HFFc6 (cell line): Measurements from ENCODE around the gene LAMA3. TPM values are rescaled to one million over a fixed set of nuclear protein-coding genes. Genes with fewer than 3 reads are reported as not detected.

ENCODE experiments used
- DNase-seq: peaks from one replicate; pipeline ENCODE4 v3.0.0-alpha.2; 2018
- H3K27ac Mint-ChIP-seq: 2 replicates; pipeline ENCODE4 v1.8.0; 2020; ENCODE audit warnings: mild to moderate bottlenecking, mixed read lengths
- H3K27me3 Mint-ChIP-seq: 2 replicates; pipeline ENCODE4 v1.8.0; 2021; ENCODE audit warnings: mild to moderate bottlenecking, moderate library complexity, mixed read lengths; ENCODE audit not compliant: insufficient read depth
- H3K36me3 Mint-ChIP-seq: 2 replicates; pipeline ENCODE4 v1.8.0; 2021; ENCODE audit warnings: low read depth, mixed read lengths
- H3K4me1 Mint-ChIP-seq: 2 replicates; pipeline ENCODE4 v1.8.0; 2020; ENCODE audit warnings: low read depth, mixed read lengths
- H3K4me3 Mint-ChIP-seq: 2 replicates; pipeline ENCODE4 v1.8.0; 2020; ENCODE audit warnings: mild to moderate bottlenecking, moderate library complexity, mixed read lengths
- H3K9me3 Mint-ChIP-seq: 2 replicates; pipeline ENCODE4 v1.8.0; 2020; ENCODE audit warnings: mild to moderate bottlenecking, mixed read lengths
- CTCF ChIP-seq: fragments of 200-600 bp; sonication (generic); IDR thresholded peaks from 2 replicates; pipeline ENCODE4 v1.5.0; 2021; ENCODE audit warnings: antibody characterized with exemption, mild to moderate bottlenecking
- total RNA-seq, 6 experiments: library from RNA; stranded (reverse); fragmentation: NEBNext Ultra II Directional; extraction: Animal tissue kit (Norgen Biotek cat#: 25700); gene quantifications; 2 replicates in 1 of 6; 3 replicates in 5 of 6; pipeline ENCODE4 v1.2.3, GENCODE V29; 2021

LAMA3 gene
- total RNA-seq, 6 experiments from 2014 or later = 0.46 to 1.6 (median 0.54) TPM

DNA sequence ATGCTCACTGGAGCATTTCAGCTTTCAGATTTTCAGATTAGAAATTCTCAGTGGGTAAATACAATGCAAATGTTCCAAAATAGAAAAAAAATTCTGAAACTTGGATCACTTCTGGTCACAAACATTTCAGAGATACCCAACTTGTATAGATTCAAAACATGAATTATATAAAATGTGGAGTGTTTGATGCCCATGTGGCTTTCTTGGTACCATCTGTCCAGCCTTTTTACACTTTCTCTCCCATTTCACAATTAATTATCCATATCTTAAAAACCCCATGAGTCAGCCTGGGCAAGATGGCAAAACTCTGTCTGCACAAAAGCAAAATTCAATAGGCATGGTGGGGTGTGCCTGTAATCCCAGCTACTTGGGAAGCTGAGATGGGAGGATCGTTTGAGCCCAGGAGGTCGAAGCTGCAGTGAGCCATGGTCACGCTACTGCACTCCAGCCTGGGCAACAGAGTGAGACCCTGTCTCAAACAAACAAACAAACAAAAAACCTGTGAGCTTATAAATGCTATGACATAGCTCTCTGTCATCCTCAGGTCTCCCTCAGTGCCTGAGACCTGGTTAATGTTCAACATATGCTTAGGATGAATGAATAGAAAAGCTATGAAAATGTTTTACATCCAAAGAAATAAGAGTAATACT, 179.0 kb downstream of the LAMA3 start:
- Mint-ChIP-seq H3K9me3 (no peaks in the 10 kb centered on the region), H3K4me3 (no peak overlapping the region), H3K4me1 (peaks cover 11% of the 10 kb centered on the region; the same call in 1 of the 2 replicates), H3K36me3 (no peaks in the 10 kb centered on the region), H3K27me3 (peaks cover 5% of the 10 kb centered on the region), H3K27ac (no peak overlapping the region)
- TF ChIP-seq CTCF = no peak
- DNase-seq = no peak

DNA sequence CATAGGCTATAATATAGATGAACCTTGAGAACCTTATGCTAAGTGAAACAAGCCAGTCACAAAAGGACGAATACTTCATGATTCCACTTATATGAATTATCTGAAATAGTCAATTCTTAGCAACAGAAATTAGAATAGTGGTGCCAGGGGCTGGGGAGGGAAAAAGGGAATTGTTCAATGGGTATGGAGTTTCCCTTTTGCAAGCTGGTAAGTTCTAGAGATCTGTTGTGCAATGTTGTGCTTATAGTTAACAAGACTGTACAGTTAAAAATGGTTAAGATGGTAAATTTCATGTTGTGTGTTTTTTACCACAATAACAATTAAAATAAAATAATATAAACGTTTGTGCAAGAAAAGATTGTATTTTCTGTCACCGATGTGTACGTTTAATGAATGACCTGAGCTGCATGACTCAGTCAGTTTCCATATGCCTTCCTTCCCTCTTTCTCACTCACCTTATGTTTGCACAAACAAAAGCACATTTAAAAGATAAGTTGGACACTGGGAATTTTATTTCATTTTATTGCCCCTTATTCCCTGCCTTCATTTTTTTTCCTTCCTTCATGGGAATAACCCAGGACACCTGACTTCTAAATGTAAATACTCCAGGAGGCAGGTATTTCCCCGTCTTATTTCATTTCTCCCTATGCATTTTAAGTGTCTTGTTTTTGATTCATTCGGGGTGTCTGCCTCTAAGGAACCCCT, 181.6 kb downstream of the LAMA3 start:
- Mint-ChIP-seq H3K27ac (no peak overlapping the region), H3K9me3 (no peaks in the 10 kb centered on the region), H3K36me3 (no peaks in the 10 kb centered on the region), H3K4me1 (peaks cover 5% of the 10 kb centered on the region; the same call in 1 of the 2 replicates), H3K4me3 (no peak overlapping the region), H3K27me3 (peaks cover 4% of the 10 kb centered on the region)
- DNase-seq = no peak
- no peak for TF ChIP-seq CTCF

DNA sequence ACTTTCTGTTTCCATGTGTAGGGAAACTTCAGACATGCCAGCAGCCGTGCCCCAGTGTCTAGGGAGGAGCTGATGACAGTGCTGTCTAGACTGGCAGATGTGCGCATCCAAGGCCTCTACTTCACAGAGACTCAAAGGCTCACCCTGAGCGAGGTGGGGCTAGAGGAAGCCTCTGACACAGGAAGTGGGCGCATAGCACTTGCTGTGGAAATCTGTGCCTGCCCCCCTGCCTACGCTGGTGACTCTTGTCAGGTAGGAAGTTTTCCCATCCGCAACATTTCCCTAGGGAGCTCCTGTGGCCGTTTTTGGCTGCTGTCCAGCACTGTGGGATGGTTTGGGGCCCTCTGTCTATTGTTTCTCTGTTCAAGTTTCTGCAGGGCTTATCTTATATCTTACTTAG, 182.2 kb downstream of the LAMA3 start:
- Mint-ChIP-seq H3K4me3 (no peak overlapping the region), H3K27ac (no peak overlapping the region), H3K27me3 (peaks cover 4% of the 10 kb centered on the region), H3K36me3 (no peaks in the 10 kb centered on the region), H3K4me1 (peaks cover 5% of the 10 kb centered on the region; the same call in 1 of the 2 replicates), H3K9me3 (no peaks in the 10 kb centered on the region)
- no peak for TF ChIP-seq CTCF
- DNase-seq = no peak

GRCh38 chr18:23872701-23873550, 183.7 kb downstream of the LAMA3 start:
- no peaks in the 10 kb centered on the region for H3K9me3 Mint-ChIP-seq
- H3K27me3 Mint-ChIP-seq = peaks cover 1% of the 10 kb centered on the region
- no peak overlapping the region for H3K27ac Mint-ChIP-seq
- TF ChIP-seq CTCF = no peak
- H3K4me3 Mint-ChIP-seq = no peak overlapping the region
- H3K36me3 Mint-ChIP-seq = no peaks in the 10 kb centered on the region
- no peak for DNase-seq
- peaks cover 5% of the 10 kb centered on the region; the same call in 1 of the 2 replicates for H3K4me1 Mint-ChIP-seq

- H3K4me3 Mint-ChIP-seq = no peak overlapping the region
- H3K27me3 Mint-ChIP-seq = peaks cover 5% of the 10 kb centered on the region
- H3K9me3 Mint-ChIP-seq = no peaks in the 10 kb centered on the region
- no peak for TF ChIP-seq CTCF
- no peaks in the 10 kb centered on the region for H3K36me3 Mint-ChIP-seq
- no peak for DNase-seq
- H3K4me1 Mint-ChIP-seq = peaks cover 5% of the 10 kb centered on the region; the same call in 1 of the 2 replicates
- H3K27ac Mint-ChIP-seq = no peak overlapping the region
These were observed 187.0 kb downstream of the LAMA3 start for GRCh38 chr18:23875966-23876895.
